GM12872 (cell line): ENCODE measurements around the gene TRPM1.

ENCODE experiments used
- TF ChIP-seq, protein P1 (sequence below): IDR thresholded peaks from 3 replicates; pipeline ENCODE4 v1.5.1; 2011; ENCODE audit warnings: low read depth, mild to moderate bottlenecking, low read length, moderate library complexity; ENCODE audit not compliant: insufficient read depth

Gene TRPM1

DNA sequence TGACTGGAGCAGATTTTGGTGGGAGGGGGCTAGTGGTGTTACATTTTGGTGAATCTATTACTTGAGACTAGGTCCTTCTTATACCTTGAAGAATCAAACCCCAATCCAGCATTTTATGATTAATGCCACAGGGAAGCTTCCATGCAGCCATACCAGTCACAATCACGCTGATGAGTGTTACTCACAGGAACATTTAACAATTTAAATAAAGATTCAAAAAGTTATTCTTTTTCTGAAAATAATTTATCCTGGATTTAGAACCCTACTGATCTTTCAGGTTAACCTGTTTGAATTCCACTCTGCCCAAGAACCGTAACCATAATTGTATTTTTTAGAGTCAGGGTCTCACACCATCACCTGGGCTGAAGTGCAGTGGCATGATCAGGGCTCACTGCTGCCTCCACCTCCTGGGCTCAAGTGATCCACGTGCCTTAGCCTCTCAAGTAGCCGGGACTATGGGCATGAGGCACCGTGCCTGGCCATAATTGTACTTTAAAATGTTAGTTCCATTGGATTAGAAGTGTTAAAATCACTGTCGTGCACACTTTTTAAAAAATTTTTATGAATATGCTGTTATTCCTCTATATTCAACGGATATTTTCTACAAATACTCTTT, 109.2 kb downstream of the TRPM1 start:
- TF ChIP-seq, protein P1, sequence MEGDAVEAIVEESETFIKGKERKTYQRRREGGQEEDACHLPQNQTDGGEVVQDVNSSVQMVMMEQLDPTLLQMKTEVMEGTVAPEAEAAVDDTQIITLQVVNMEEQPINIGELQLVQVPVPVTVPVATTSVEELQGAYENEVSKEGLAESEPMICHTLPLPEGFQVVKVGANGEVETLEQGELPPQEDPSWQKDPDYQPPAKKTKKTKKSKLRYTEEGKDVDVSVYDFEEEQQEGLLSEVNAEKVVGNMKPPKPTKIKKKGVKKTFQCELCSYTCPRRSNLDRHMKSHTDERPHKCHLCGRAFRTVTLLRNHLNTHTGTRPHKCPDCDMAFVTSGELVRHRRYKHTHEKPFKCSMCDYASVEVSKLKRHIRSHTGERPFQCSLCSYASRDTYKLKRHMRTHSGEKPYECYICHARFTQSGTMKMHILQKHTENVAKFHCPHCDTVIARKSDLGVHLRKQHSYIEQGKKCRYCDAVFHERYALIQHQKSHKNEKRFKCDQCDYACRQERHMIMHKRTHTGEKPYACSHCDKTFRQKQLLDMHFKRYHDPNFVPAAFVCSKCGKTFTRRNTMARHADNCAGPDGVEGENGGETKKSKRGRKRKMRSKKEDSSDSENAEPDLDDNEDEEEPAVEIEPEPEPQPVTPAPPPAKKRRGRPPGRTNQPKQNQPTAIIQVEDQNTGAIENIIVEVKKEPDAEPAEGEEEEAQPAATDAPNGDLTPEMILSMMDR = no peak

DNA sequence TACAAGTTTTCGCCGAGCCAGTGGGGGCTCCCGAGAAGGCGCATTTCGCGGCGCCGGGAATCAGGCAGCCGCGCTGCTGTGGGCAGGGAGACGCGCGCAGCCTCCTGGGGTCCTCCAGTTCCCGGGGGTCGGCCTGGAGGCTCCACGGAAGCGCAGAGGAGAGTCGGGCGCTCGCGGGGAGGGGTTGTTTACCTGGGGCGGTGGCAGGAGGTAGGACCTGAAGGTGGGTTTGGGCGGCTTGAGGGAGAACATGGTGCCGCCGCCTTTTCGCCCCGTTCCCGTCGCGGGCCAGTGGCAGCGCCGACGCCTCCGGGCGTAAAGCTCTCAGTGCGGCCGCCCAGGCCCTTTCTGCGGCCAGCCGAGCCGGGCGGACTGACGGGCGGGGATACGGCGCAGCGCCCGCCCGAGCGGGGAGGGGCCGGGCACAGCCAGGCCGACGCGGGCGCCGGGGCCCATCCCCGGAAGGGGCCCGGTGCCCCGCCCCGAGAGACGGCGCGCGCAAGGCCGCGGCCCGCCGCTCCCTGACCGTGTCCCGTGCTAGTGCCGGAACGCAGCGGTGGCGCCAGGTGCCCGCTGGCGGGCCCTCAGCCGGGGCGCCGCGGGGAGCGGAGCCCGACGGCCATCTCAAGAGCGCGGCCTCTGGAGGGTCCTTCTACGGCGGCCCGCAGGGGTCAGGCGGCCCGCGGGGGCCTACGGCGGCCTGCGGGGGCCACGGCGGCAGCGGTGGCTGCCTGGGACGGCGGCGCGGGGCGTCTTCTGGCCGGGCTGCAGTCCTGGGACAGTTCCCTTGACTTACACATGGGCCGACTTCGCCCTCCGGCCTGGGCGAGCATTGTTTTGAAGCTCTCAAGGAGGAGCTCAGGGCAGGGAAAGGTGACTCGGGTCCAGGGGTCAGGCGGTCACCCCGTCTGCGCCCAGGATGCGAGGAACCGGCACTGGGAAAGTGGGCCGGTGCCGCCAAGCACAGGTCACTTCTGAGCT, 110.0 kb downstream of the TRPM1 start, which contains the start of gene MTMR10:
MTMR10 (minus strand) TSS at position 374 of the 981 bp plus-strand sequence; CDS start at position 252, 122 bp downstream.
- TF ChIP-seq, protein P1 = no peak

DNA sequence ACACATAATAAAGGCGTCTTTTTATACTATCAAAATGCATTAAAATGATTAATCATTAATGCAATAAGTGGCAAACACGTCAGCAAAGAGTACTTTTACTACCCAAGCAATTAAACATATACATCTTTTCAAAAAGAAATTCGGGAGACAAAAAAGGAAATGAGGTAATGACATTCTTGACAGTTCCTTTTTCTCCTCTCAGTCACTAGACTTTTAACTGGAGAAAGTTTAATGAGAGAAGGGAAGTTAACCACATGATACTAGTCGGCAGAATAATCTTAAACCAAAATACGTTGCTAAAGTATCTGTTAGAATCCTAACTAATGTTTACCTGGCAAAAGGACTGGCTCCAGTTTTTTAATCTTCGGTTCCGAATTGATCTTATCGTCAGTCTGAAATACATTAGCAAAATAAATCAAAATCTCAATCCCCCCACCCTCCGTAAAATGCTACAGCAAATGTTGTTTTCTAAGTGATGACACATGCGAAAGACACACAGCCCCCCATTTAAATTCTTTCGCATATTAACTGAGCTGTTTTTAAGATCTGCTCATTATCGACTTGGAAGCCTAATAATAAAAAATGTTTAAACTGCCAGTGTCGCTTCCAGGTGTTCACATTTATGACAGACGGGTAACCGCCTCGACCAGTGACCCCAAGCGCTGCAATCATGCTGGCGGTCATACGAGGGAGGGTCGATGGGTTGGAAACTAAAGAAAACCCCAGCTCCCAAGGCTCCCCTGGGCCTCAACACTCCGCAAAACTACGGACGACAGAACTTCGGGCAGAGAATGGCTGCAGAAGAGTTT, 110.9 kb downstream of the TRPM1 start:
- TF ChIP-seq, protein P1 = no peak

DNA sequence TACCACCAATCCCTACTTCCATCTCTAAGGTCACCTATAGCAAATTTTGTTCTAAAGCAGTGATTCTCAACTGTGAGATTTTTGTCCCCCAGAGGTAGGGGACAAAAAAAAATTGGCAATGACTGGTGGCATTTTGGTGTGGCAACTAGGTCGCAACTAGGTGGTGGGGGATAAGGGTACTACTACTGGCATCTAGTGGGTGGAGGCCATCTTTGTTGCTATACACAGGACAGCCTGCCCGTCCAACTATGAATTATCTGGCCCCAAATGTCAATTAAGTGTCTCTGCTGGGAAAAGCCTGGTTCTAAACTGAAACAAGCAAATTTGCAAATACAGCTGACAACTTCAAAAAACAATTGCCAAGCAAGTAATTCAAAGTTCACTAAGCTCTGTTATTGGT, 111.5 kb downstream of the TRPM1 start:
- TF ChIP-seq, protein P1 = no peak

DNA sequence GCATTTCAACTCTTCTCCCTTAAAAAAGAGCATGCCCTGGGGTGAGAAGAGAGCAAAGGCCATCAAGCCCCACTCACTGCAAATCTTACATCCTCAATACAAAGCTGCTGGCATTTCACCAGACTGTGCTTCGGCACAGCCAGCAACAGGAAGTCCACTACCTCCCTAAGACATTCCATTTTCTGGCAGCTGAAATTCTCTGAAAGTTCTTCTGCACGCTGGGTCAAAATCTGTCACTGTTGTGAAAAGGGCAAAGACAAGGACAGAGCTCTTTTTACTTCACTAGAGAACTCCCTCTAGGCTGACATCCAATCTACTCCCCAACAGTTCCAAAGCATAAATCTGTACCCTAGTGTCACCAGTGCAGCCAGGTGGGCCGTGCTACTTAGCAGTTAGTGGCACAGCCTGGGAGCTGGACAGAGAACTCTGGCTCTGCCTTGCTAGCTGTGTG, 116.4 kb downstream of the TRPM1 start:
- TF ChIP-seq, protein P1 = no peak

DNA sequence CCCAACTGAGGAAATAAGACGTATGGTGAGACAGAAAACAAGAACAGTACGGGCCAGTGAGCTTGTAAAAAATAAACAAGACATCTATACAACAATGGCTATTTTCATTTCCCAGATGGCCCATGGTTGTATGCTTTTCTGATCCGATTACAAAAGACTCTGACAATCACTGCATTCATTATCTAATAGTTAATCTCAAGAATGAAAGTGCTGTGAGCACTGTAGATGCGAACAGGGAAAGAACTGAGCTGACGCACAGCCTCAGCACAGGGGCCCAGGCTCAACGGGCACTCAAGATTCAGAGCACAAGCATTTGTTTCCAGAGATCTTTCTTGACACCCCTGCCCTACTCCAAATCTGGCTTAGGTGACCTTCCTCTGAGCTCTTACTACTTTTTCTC, 117.0 kb downstream of the TRPM1 start:
- TF ChIP-seq, protein P1 = no peak

DNA sequence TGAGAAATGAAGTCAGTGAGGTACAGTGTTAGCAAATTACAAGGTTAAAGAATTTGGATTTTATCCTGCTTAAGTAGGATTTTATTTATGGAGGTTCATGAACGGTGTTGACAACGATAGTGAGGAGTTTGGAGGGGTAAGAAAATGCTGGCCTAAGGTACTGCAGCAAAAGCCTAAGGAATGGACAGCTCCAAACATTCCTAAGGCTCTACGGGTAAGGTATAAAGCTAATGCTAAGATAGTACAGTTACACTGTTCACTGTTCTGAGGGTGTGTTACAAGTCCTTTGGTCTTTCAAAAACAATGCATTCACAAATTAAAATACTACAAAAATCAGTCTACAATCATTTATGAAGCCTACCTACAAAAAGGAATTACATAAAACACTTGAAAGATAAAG, 117.4 kb downstream of the TRPM1 start:
- TF ChIP-seq, protein P1 = no peak
